ENCODE measurements around the gene ZNF106. TPM values are rescaled to one million over a fixed set of nuclear protein-coding genes. Genes with fewer than 3 reads are reported as not detected.

The ZNF106 gene
- total RNA-seq, 1 donor from 2014 or later = 274 TPM

DNA sequence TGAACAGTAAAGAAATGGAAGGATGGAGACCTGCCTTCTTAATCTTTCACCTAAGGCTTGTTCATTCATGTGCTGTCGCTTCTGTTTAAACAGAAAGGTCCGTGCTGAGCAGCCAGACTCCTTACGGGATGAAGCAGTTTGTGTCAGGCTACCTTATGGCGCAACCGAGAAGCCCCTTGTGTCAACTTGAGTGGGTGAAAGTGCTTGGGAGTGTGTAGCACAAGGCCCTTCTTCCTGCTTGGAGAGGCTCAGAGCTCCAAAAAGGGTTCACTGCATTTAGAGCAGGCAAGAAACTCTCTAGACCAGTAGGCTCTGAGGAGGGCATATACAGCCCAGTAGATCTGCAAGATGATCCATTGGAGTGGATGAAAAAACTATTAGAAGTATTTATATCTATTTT is 115.7 kb downstream of the ZNF106 start:
- Histone ChIP-seq H3K36me3 (ENCODE audit: control insufficient read depth in 3 of 3, insufficient read depth in 3 of 3, low read length in 3 of 3) (peaks cover 5 to 10% (median 9%) of the 10 kb centered on the region in 3 donors), H3K4me1 (ENCODE audit: control insufficient read depth in 3 of 3, insufficient read depth in 3 of 3, low read length in 3 of 3) (peaks cover 20 to 25% (median 24%) of the 10 kb centered on the region in 3 donors), H3K27me3 (ENCODE audit: control insufficient read depth in 3 of 3, insufficient read depth in 3 of 3, low read length in 3 of 3) (no peaks in the 10 kb centered on the region), H3K4me3 (ENCODE audit: low read length in 3 of 3) (no peak overlapping the region), H3K9ac (ENCODE audit: low read depth in 1 of 3, low read length in 3 of 3) (peak overlapping the region in 1 of 3 donors; percentile 61), H3K27ac (ENCODE audit: low read depth, low read length) (no peak overlapping the region), H3K9me3 (ENCODE audit: control insufficient read depth in 3 of 3, low read length in 3 of 3) (peaks cover 0 to 3% (median 0%) of the 10 kb centered on the region in 3 donors)

DNA sequence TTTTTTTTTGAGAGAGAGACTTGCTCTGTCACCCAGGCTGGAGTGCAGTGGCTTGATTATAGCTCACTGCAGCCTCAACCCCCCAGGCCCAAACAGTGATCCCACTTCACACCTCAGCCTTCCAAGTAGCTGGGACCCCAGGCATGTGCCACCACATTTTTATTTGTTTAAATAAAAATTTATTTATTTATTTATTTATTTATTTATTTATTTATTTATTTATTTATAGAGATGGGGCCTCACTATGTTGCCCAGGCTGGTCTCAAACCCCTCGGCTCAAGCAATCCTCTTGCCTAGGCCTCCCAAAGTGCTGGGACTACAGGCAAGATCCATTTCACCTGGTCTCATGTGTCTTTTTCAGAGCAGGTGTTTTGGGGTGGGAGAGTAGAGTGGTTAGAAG is 116.1 kb downstream of the ZNF106 start:
- Histone ChIP-seq H3K9ac (ENCODE audit: low read depth in 1 of 3, low read length in 3 of 3) (peak overlapping the region in 1 of 3 donors; percentile 61), H3K27me3 (ENCODE audit: control insufficient read depth in 3 of 3, insufficient read depth in 3 of 3, low read length in 3 of 3) (no peaks in the 10 kb centered on the region), H3K36me3 (ENCODE audit: control insufficient read depth in 3 of 3, insufficient read depth in 3 of 3, low read length in 3 of 3) (peaks cover 5 to 10% (median 9%) of the 10 kb centered on the region in 3 donors), H3K4me3 (ENCODE audit: low read length in 3 of 3) (no peak overlapping the region), H3K4me1 (ENCODE audit: control insufficient read depth in 3 of 3, insufficient read depth in 3 of 3, low read length in 3 of 3) (peaks cover 24 to 28% (median 25%) of the 10 kb centered on the region in 3 donors), H3K27ac (ENCODE audit: low read depth, low read length) (no peak overlapping the region), H3K9me3 (ENCODE audit: control insufficient read depth in 3 of 3, low read length in 3 of 3) (peaks cover 0 to 3% (median 0%) of the 10 kb centered on the region in 3 donors)

- H3K4me1 ChIP-seq (ENCODE audit: control insufficient read depth in 3 of 3, insufficient read depth in 3 of 3, low read length in 3 of 3) = peaks cover 31 to 37% (median 33%) of the 10 kb centered on the region in 3 donors
- H3K36me3 ChIP-seq (ENCODE audit: control insufficient read depth in 3 of 3, insufficient read depth in 3 of 3, low read length in 3 of 3) = peaks cover 7 to 12% (median 9%) of the 10 kb centered on the region in 3 donors
- peaks cover 0 to 3% (median 0%) of the 10 kb centered on the region in 3 donors for H3K9me3 ChIP-seq (ENCODE audit: control insufficient read depth in 3 of 3, low read length in 3 of 3)
- H3K4me3 ChIP-seq (ENCODE audit: low read length in 3 of 3) = no peak overlapping the region
- no peak overlapping the region for H3K9ac ChIP-seq (ENCODE audit: low read depth in 1 of 3, low read length in 3 of 3)
- no peaks in the 10 kb centered on the region for H3K27me3 ChIP-seq (ENCODE audit: control insufficient read depth in 3 of 3, insufficient read depth in 3 of 3, low read length in 3 of 3)
- H3K27ac ChIP-seq (ENCODE audit: low read depth, low read length) = peak overlapping the region; percentile 32
Observed at GRCh38 chr15:42373936-42374335, 117.0 kb downstream of the ZNF106 start.

- Histone ChIP-seq H3K4me3 (ENCODE audit: low read length in 3 of 3) (no peak overlapping the region), H3K27ac (ENCODE audit: low read depth, low read length) (no peak overlapping the region)
Observed at GRCh38 chr15:42373274-42373673, 117.7 kb downstream of the ZNF106 start.

GRCh38 chr15:42371096-42371495 is 119.8 kb downstream of the ZNF106 start:
- Histone ChIP-seq H3K9me3 (ENCODE audit: control insufficient read depth in 3 of 3, low read length in 3 of 3) (no peaks in the 10 kb centered on the region), H3K36me3 (ENCODE audit: control insufficient read depth in 3 of 3, insufficient read depth in 3 of 3, low read length in 3 of 3) (peaks cover 7 to 20% (median 16%) of the 10 kb centered on the region in 3 donors), H3K4me3 (ENCODE audit: low read length in 3 of 3) (no peak overlapping the region), H3K4me1 (ENCODE audit: control insufficient read depth in 3 of 3, insufficient read depth in 3 of 3, low read length in 3 of 3) (peaks cover 47 to 58% (median 54%) of the 10 kb centered on the region in 3 donors), H3K27me3 (ENCODE audit: control insufficient read depth in 3 of 3, insufficient read depth in 3 of 3, low read length in 3 of 3) (no peaks in the 10 kb centered on the region), H3K27ac (ENCODE audit: low read depth, low read length) (peak overlapping the region; percentile 28), H3K9ac (ENCODE audit: low read depth in 1 of 3, low read length in 3 of 3) (no peak overlapping the region)

More at GRCh38 chr15:42373274-42373673, 117.7 kb downstream of the ZNF106 start:
- Histone ChIP-seq H3K27me3 (ENCODE audit: control insufficient read depth in 3 of 3, insufficient read depth in 3 of 3, low read length in 3 of 3) (no peaks in the 10 kb centered on the region), H3K4me1 (ENCODE audit: control insufficient read depth in 3 of 3, insufficient read depth in 3 of 3, low read length in 3 of 3) (peaks cover 36 to 44% (median 39%) of the 10 kb centered on the region in 3 donors), H3K9me3 (ENCODE audit: control insufficient read depth in 3 of 3, low read length in 3 of 3) (peaks cover 0 to 3% (median 0%) of the 10 kb centered on the region in 3 donors), H3K36me3 (ENCODE audit: control insufficient read depth in 3 of 3, insufficient read depth in 3 of 3, low read length in 3 of 3) (peaks cover 7 to 16% (median 12%) of the 10 kb centered on the region in 3 donors), H3K9ac (ENCODE audit: low read depth in 1 of 3, low read length in 3 of 3) (peak overlapping the region in 2 of 3 donors; percentile 40 to 57)

- H3K36me3 ChIP-seq (ENCODE audit: control insufficient read depth in 3 of 3, insufficient read depth in 3 of 3, low read length in 3 of 3) = peaks cover 11 to 28% (median 16%) of the 10 kb centered on the region in 3 donors
- H3K4me1 ChIP-seq (ENCODE audit: control insufficient read depth in 3 of 3, insufficient read depth in 3 of 3, low read length in 3 of 3) = peaks cover 55 to 66% (median 65%) of the 10 kb centered on the region in 3 donors
- no peaks in the 10 kb centered on the region for H3K27me3 ChIP-seq (ENCODE audit: control insufficient read depth in 3 of 3, insufficient read depth in 3 of 3, low read length in 3 of 3)
- no peaks in the 10 kb centered on the region for H3K9me3 ChIP-seq (ENCODE audit: control insufficient read depth in 3 of 3, low read length in 3 of 3)
- H3K9ac ChIP-seq (ENCODE audit: low read depth in 1 of 3, low read length in 3 of 3) = no peak overlapping the region
- H3K27ac ChIP-seq (ENCODE audit: low read depth, low read length) = peak overlapping the region; percentile 6
- peak overlapping the region in 2 of 3 donors; percentile 11 to 20 for H3K4me3 ChIP-seq (ENCODE audit: low read length in 3 of 3)
Observed at GRCh38 chr15:42368096-42368495, 122.8 kb downstream of the ZNF106 start.

DNA sequence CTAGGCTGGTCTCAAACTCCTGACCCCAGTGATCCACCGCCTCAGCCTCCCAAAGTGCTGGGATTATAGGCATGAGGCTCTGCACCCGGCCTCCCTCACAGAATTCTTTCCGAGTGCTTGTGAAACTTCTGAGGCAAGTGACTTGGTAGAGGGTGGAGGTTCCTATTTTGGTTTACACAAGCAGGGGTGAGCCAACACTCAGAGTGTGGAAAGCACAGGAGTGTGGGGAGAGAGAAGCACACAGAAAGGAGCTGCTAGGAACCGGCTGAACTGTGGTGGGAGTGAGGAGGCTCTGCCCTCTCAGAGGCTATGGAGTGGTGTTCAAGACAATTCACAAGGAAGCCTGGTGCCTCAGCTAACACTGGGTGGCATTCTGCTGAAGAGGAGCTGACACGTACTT is 123.9 kb downstream of the ZNF106 start:
- Histone ChIP-seq H3K27ac (ENCODE audit: low read depth, low read length) (peak overlapping the region; percentile 12), H3K4me1 (ENCODE audit: control insufficient read depth in 3 of 3, insufficient read depth in 3 of 3, low read length in 3 of 3) (peaks cover 62 to 74% (median 68%) of the 10 kb centered on the region in 3 donors), H3K9ac (ENCODE audit: low read depth in 1 of 3, low read length in 3 of 3) (peak overlapping the region in 1 of 3 donors; percentile 55), H3K4me3 (ENCODE audit: low read length in 3 of 3) (peak overlapping the region; percentile 26 to 37 (median 30)), H3K27me3 (ENCODE audit: control insufficient read depth in 3 of 3, insufficient read depth in 3 of 3, low read length in 3 of 3) (no peaks in the 10 kb centered on the region), H3K36me3 (ENCODE audit: control insufficient read depth in 3 of 3, insufficient read depth in 3 of 3, low read length in 3 of 3) (peaks cover 11 to 33% (median 18%) of the 10 kb centered on the region in 3 donors), H3K9me3 (ENCODE audit: control insufficient read depth in 3 of 3, low read length in 3 of 3) (no peaks in the 10 kb centered on the region)

DNA sequence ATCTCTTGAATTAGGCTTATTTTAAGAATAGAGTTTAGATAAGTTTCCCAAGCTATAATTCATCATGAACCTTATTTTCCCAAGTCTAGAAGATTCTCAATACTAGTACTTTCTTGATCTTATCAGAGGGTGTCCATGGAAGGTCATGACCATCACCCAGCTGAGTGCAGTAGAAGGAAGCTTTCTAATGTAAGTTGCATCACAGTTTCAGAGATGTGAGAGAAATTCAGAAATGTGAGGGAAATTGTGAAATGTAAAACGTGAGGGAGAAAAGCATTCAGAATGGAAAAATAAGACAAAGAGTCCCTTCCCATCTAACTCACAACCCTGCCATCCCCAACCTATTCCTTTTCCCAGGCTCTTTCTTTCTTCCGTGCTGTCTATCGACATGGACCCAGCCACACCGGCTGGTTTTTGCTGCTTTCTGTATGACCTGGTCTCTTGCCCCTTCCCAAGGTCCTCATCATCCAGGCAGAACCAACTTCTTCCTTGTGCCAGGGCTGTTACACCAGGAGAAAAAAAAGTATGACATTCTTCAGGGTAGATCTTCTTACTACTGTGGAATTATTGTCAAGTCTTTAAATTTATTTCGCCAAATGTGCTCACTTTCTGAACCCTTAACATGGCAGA is 124.9 kb downstream of the ZNF106 start:
- H3K27ac ChIP-seq (ENCODE audit: low read depth, low read length) = peak overlapping the region; percentile 12
- no peak overlapping the region for H3K9ac ChIP-seq (ENCODE audit: low read depth in 1 of 3, low read length in 3 of 3)
- peaks cover 62 to 78% (median 73%) of the 10 kb centered on the region in 3 donors for H3K4me1 ChIP-seq (ENCODE audit: control insufficient read depth in 3 of 3, insufficient read depth in 3 of 3, low read length in 3 of 3)
- H3K36me3 ChIP-seq (ENCODE audit: control insufficient read depth in 3 of 3, insufficient read depth in 3 of 3, low read length in 3 of 3) = peaks cover 16 to 30% (median 22%) of the 10 kb centered on the region in 3 donors
- peak overlapping the region in 2 of 3 donors; percentile 44 to 50 for H3K4me3 ChIP-seq (ENCODE audit: low read length in 3 of 3)
- H3K9me3 ChIP-seq (ENCODE audit: control insufficient read depth in 3 of 3, low read length in 3 of 3) = no peaks in the 10 kb centered on the region
- no peaks in the 10 kb centered on the region for H3K27me3 ChIP-seq (ENCODE audit: control insufficient read depth in 3 of 3, insufficient read depth in 3 of 3, low read length in 3 of 3)

- Histone ChIP-seq H3K4me1 (ENCODE audit: control insufficient read depth in 3 of 3, insufficient read depth in 3 of 3, low read length in 3 of 3) (peaks cover 55 to 70% (median 65%) of the 10 kb centered on the region in 3 donors), H3K9me3 (ENCODE audit: control insufficient read depth in 3 of 3, low read length in 3 of 3) (no peaks in the 10 kb centered on the region), H3K9ac (ENCODE audit: low read depth in 1 of 3, low read length in 3 of 3) (peak overlapping the region in 1 of 3 donors; percentile 28), H3K27me3 (ENCODE audit: control insufficient read depth in 3 of 3, insufficient read depth in 3 of 3, low read length in 3 of 3) (no peaks in the 10 kb centered on the region), H3K4me3 (ENCODE audit: low read length in 3 of 3) (peak overlapping the region; percentile 40 to 50 (median 44)), H3K27ac (ENCODE audit: low read depth, low read length) (no peak overlapping the region), H3K36me3 (ENCODE audit: control insufficient read depth in 3 of 3, insufficient read depth in 3 of 3, low read length in 3 of 3) (peaks cover 16 to 30% (median 22%) of the 10 kb centered on the region in 3 donors)
Observed at GRCh38 chr15:42364529-42364928, 126.4 kb downstream of the ZNF106 start.

- Histone ChIP-seq H3K36me3 (ENCODE audit: control insufficient read depth in 3 of 3, insufficient read depth in 3 of 3, low read length in 3 of 3) (peaks cover 14 to 30% (median 20%) of the 10 kb centered on the region in 3 donors), H3K9ac (ENCODE audit: low read depth in 1 of 3, low read length in 3 of 3) (peak overlapping the region in 2 of 3 donors; percentile 36 to 50), H3K4me3 (ENCODE audit: low read length in 3 of 3) (peak overlapping the region in 2 of 3 donors; percentile 34 to 43), H3K27me3 (ENCODE audit: control insufficient read depth in 3 of 3, insufficient read depth in 3 of 3, low read length in 3 of 3) (no peaks in the 10 kb centered on the region), H3K9me3 (ENCODE audit: control insufficient read depth in 3 of 3, low read length in 3 of 3) (no peaks in the 10 kb centered on the region), H3K27ac (ENCODE audit: low read depth, low read length) (peak overlapping the region; percentile 32), H3K4me1 (ENCODE audit: control insufficient read depth in 3 of 3, insufficient read depth in 3 of 3, low read length in 3 of 3) (peaks cover 51 to 64% (median 59%) of the 10 kb centered on the region in 3 donors)
Observed at GRCh38 chr15:42363942-42364341, 127.0 kb downstream of the ZNF106 start.
